HepG2 (cell line): ENCODE measurements around the gene TP73. TPM values are rescaled to one million over a fixed set of nuclear protein-coding genes. Genes with fewer than 3 reads are reported as not detected.

Source experiments
- ATAC-seq: fragments of 200-7000 bp; cut with Tn5 transposase; 3 replicates; pipeline ENCODE4 v1.9.1; 2020; ENCODE audit warnings: mild to moderate bottlenecking, moderate library complexity
- BruUV-seq: library from RNA; stranded (reverse); fragments of 400-500 nt; replicated peaks from 2 replicates; lab custom pipeline; 2021; lab: Mats Ljungman, UMichigan
- CTCF ChIA-PET: fragments of 300-600 bp; formaldehyde crosslinking; extraction: SDS; loops from one replicate; lab custom pipeline; 2021; ENCODE audit warnings: low total read pairs, inconsistent platforms, low intra/inter-chr PET ratio; lab: Yijun Ruan, JAX
- POLR2A ChIA-PET: fragments of 350-600 bp; sonication (Branson Sonifier 250); formaldehyde crosslinking; loops from one replicate; lab custom pipeline; 2020; ENCODE audit warnings: antibody characterized with exemption, inconsistent platforms; lab: Yijun Ruan, JAX
- DNase-seq: peaks from one replicate; pipeline ENCODE4 v3.0.0-alpha.2; 2015; ENCODE audit warnings: low spot score
- FAIRE-seq: peaks from 3 replicates; lab custom pipeline; 2011; peaks lifted over from hg19 to GRCh38; lab: Jason Lieb, UNC
- H2AFZ ChIP-seq: one replicate; pipeline ENCODE4 v1.6.1; 2011; ENCODE audit warnings: low read length, inconsistent platforms
- H3K27ac ChIP-seq: fragments of 300-600 bp; 3 replicates; pipeline ENCODE4 v1.8.0; 2011; ENCODE audit warnings: mixed run types, mild to moderate bottlenecking, mixed read lengths, low read length, inconsistent platforms; ENCODE audit not compliant: insufficient read depth; ENCODE audit errors: extremely low read length
- H3K27me3 ChIP-seq, 2 experiments: fragments of 200-600 bp in 1 of 2; 2 replicates in 1 of 2; 3 replicates in 1 of 2; pipeline versions ENCODE4 v1.6.0 to v1.8.0; 2011; ENCODE audit warnings: low read length in 2 of 2, mild to moderate bottlenecking in 2 of 2, moderate library complexity in 2 of 2, inconsistent platforms in 1 of 2; ENCODE audit not compliant: insufficient read depth in 2 of 2, control insufficient read depth in 1 of 2
- H3K36me3 ChIP-seq, 2 experiments: fragments of 200-600 bp in 1 of 2; replicated peaks in 1 of 2; 2 replicates in 1 of 2; 3 replicates in 1 of 2; pipeline versions ENCODE4 v1.5.1 to v1.8.0; 2011; ENCODE audit warnings: low read length in 2 of 2, inconsistent platforms in 1 of 2; ENCODE audit not compliant: insufficient read depth in 2 of 2, control insufficient read depth in 1 of 2
- H3K4me1 ChIP-seq: 2 replicates; pipeline ENCODE4 v1.5.1; 2012; ENCODE audit warnings: low read length, inconsistent platforms; ENCODE audit not compliant: insufficient read depth
- H3K4me2 ChIP-seq: 2 replicates; pipeline ENCODE4 v1.6.0; 2011; ENCODE audit warnings: low read depth, low read length, inconsistent platforms
- H3K4me3 ChIP-seq, 3 experiments: fragments of 200-600 bp in 1 of 3; sonication (generic), shearing (Covaris generic) in 1 of 3; replicated peaks in 1 of 3; 2 replicates each; pipeline ENCODE4 v1.5.1; 2011 to 2016; ENCODE audit warnings: low read length in 3 of 3, inconsistent platforms in 2 of 3, low read depth in 2 of 3, mild to moderate bottlenecking in 2 of 3, control low read depth in 1 of 3, mixed read lengths in 1 of 3; ENCODE audit not compliant: insufficient read depth in 1 of 3
- H3K79me2 ChIP-seq: one replicate; pipeline ENCODE4 v1.6.1; 2011; ENCODE audit warnings: low read length, inconsistent platforms; ENCODE audit not compliant: insufficient read depth
- H3K9ac ChIP-seq: 2 replicates; pipeline ENCODE4 v1.6.0; 2011; ENCODE audit warnings: mild to moderate bottlenecking, low read depth, low read length, inconsistent platforms; ENCODE audit not compliant: insufficient read depth
- H3K9me3 ChIP-seq: 2 replicates; pipeline ENCODE4 v1.5.1; 2012; ENCODE audit warnings: mild to moderate bottlenecking, low read length
- H4K20me1 ChIP-seq: 2 replicates; pipeline ENCODE4 v1.6.0; 2011; ENCODE audit warnings: inconsistent platforms, mild to moderate bottlenecking, low read length, moderate library complexity; ENCODE audit not compliant: insufficient read depth
- ATF2 ChIP-seq: sonication (generic); formaldehyde crosslinking; IDR thresholded peaks from 2 replicates; pipeline ENCODE4 v1.4.0; 2020; ENCODE audit warnings: missing genetic modification reagents
- ELF3 ChIP-seq: IDR thresholded peaks from 2 replicates; pipeline ENCODE4 v1.6.1; 2016; ENCODE audit warnings: missing genetic modification reagents, missing compliant biosample characterization
- GTF2F1 ChIP-seq: fragments of 150-350 bp; IDR thresholded peaks from 2 replicates; pipeline ENCODE4 v1.6.1; 2014; ENCODE audit warnings: low read length
- PITX1 ChIP-seq: sonication (generic); formaldehyde crosslinking; IDR thresholded peaks from 2 replicates; pipeline ENCODE4 v1.5.1; 2020; ENCODE audit warnings: mild to moderate bottlenecking, missing genetic modification reagents
- SMAD1 ChIP-seq: sonication (generic); formaldehyde crosslinking; IDR thresholded peaks from 2 replicates; pipeline ENCODE4 v1.4.0; 2020; ENCODE audit warnings: missing genetic modification reagents, low read depth, mild to moderate bottlenecking, borderline replicate concordance
- SMC3 ChIP-seq: IDR thresholded peaks from 2 replicates; pipeline ENCODE4 v1.6.1; 2011; ENCODE audit warnings: low read length, improper control_type of control experiment
- ZNF484 ChIP-seq: sonication (generic); formaldehyde crosslinking; IDR thresholded peaks from 2 replicates; pipeline ENCODE4 v1.5.1; 2020; ENCODE audit warnings: mild to moderate bottlenecking, low read depth, missing genetic modification reagents, borderline replicate concordance
- ZNF629 ChIP-seq: sonication (generic); formaldehyde crosslinking; conservative IDR thresholded peaks from 2 replicates; pipeline ENCODE4 v1.5.0; 2020; ENCODE audit warnings: missing genetic modification reagents
- ZNF784 ChIP-seq: sonication (generic); formaldehyde crosslinking; IDR thresholded peaks from 2 replicates; pipeline ENCODE4 v1.5.1; 2020; ENCODE audit warnings: missing genetic modification reagents, mild to moderate bottlenecking, borderline replicate concordance
- WGBS: methylation state at CpG from one replicate; pipeline ENCODE4 v1.1.6; 2017; ENCODE audit warnings: low lambda C conversion rate; 5-methylcytosine and 5-hydroxymethylcytosine counted together
- in situ Hi-C: cut with HindIII; loops from 2 replicates; pipeline ENCODE4 v1.10.0; 2017; ENCODE audit warnings: low pct_unique_long_range_greater_than_20kb; ENCODE audit not compliant: extremely low pct_ligation_motif_present
- intact Hi-C: fragments of 100-400 bp; cut with micrococcal nuclease; formaldehyde crosslinking; loops from one replicate; pipeline ENCODE4 v1.10.0; 2022; ENCODE audit not compliant: unreplicated experiment
- polyA plus RNA-seq, 8 experiments: library from polyadenylated mRNA; depleted of rRNA in 3 of 8; stranded (reverse) in 7 of 8; unstranded in 1 of 8; fragments of >200 nt; fragmentation: Illumina TruSeq in 4 of 8; extraction: Trizol in 4 of 8; gene quantifications; 2 replicates each; pipeline versions ENCODE4 v1.2.1 to v1.2.3, GENCODE V29; 2011 to 2016; ENCODE audit warnings: low read depth in 4 of 8, missing spikeins in 1 of 8, mixed read lengths in 1 of 8; ENCODE audit not compliant: insufficient read depth in 1 of 8
- total RNA-seq, 5 experiments: library from RNA; depleted of rRNA; stranded (reverse); fragments of >200 nt; fragmentation: Illumina TruSeq; extraction: Trizol; gene quantifications; 2 replicates each; pipeline ENCODE4 v1.2.3, GENCODE V29; 2016; ENCODE audit warnings: low read depth in 1 of 5

Gene TP73
- total and polyA plus RNA-seq, 2 of the 13 experiments (the other 11 are each of a cell fraction or from before 2014, with no cell fraction given): 0.49 to 1.1 TPM

GRCh38 chr1:3711780-3712451 lies 59.6 kb downstream of the TP73 start (continued):
- no peak for TF ChIP-seq ZNF484 (CRISPR knock-in tag)
- TF ChIP-seq GTF2F1: no peak
- TF ChIP-seq ZNF784 (CRISPR knock-in tag): no peak
- no peak for TF ChIP-seq PITX1 (CRISPR knock-in tag)
- no peak for TF ChIP-seq SMAD1
- no peak for TF ChIP-seq ATF2 (CRISPR knock-in tag)

GRCh38 chr1:3712573-3713535 lies 60.5 kb downstream of the TP73 start:
- FAIRE-seq (no peak), ATAC-seq (no peak), DNase-seq (no peak)
- H3K4me2 ChIP-seq: no peak overlapping the region
- TF ChIP-seq SMC3: no peak
- peak; percentile 51; the same call in 1 of the 2 replicates for TF ChIP-seq ZNF629 (CRISPR knock-in tag)
- TF ChIP-seq ELF3: no peak
- peaks cover 10% of the 10 kb centered on the region for H3K4me1 ChIP-seq
- no peak overlapping the region for H3K4me3 ChIP-seq
- no peak overlapping the region for H3K9ac ChIP-seq
- no TSS peak for BruUV-seq
- intact Hi-C loops: no loop called here
- ChIA-PET POLR2A (no interaction called here), CTCF (no interaction called here)
- no peaks in the 10 kb centered on the region for H3K79me2 ChIP-seq
- no peaks in the 10 kb centered on the region for H3K36me3 ChIP-seq
- peaks cover under 1 to 4% of the 10 kb centered on the region in 2 experiments; a peak in 3 of 5 replicates for H3K27me3 ChIP-seq
- no peak overlapping the region for H3K27ac ChIP-seq
- H4K20me1 ChIP-seq: 0 out of 2 replicates have a peak, but pooled peaks cover 2% of the 10 kb centered on the region
- in situ Hi-C loops: no loop called here
- no peaks in the 10 kb centered on the region for H3K9me3 ChIP-seq
- no peak overlapping the region for H2AFZ ChIP-seq
- 69% methylated on average over 10 of the region's 19 CpGs for WGBS
